B cell (primary cell): Measurements from ENCODE around the gene TUG1. TPM values are rescaled to one million over a fixed set of nuclear protein-coding genes. Genes with fewer than 3 reads are reported as not detected.

Source experiments
- ATAC-seq: fragments of 200-7000 bp; cut with Tn5 transposase; one replicate; pipeline ENCODE4 v1.10.0; 2021; ENCODE audit warnings: low read depth, mild to moderate bottlenecking, moderate number of reproducible peaks, moderate library complexity
- CTCF ChIA-PET: fragments of 350-600 bp; sonication (Branson Sonifier 250); formaldehyde crosslinking; loops from one replicate; lab custom pipeline; 2021; ENCODE audit warnings: antibody characterized with exemption, inconsistent platforms; lab: Charles Lee
- POLR2A ChIA-PET: fragments of 350-600 bp; sonication (Branson Sonifier 250); formaldehyde crosslinking; loops from one replicate; lab custom pipeline; 2021; ENCODE audit warnings: antibody characterized with exemption; lab: Charles Lee
- DNase-seq: peaks from one replicate; pipeline ENCODE4 v3.0.0; 2013
- H2AFZ ChIP-seq: 2 replicates; pipeline ENCODE4 v1.6.1; 2012; ENCODE audit warnings: mild to moderate bottlenecking, low read depth, low read length; ENCODE audit not compliant: insufficient read depth, poor library complexity, severe bottlenecking
- H3K27ac ChIP-seq, 2 donors: 1 replicate in 1 of 2; 2 replicates in 1 of 2; pipeline ENCODE4 v1.5.1; 2012 to 2013; ENCODE audit warnings: low read length in 2 of 2, mild to moderate bottlenecking in 2 of 2, moderate library complexity in 1 of 2
- H3K27me3 ChIP-seq, 4 experiments: fragments of 200-600 bp in 1 of 4; sonication (generic) in 1 of 4; replicated peaks in 1 of 4; 1 replicate in 2 of 4; 2 replicates in 2 of 4; pipeline versions ENCODE4 v1.6.1 to v1.7.0; 2013 to 2016; ENCODE audit warnings: low read length in 3 of 4, mild to moderate bottlenecking in 2 of 4, mixed read lengths in 1 of 4, moderate library complexity in 1 of 4; ENCODE audit not compliant: insufficient read depth in 4 of 4, control insufficient read depth in 3 of 4; ENCODE audit errors: control extremely low read depth in 1 of 4
- H3K36me3 ChIP-seq, 2 experiments: replicated peaks in 1 of 2; 1 replicate in 1 of 2; 2 replicates in 1 of 2; pipeline versions ENCODE4 v1.6.1 to v1.7.1; 2013; ENCODE audit warnings: low read length in 1 of 2; ENCODE audit not compliant: insufficient read depth in 2 of 2, control insufficient read depth in 1 of 2; ENCODE audit errors: control extremely low read depth in 1 of 2, extremely low read depth in 1 of 2
- H3K4me1 ChIP-seq, 2 donors: fragments of 200-600 bp in 1 of 2; sonication (generic) in 1 of 2; 1 replicate in 1 of 2; 2 replicates in 1 of 2; pipeline versions ENCODE4 v1.5.1 to v1.6.1; 2013 to 2017; ENCODE audit warnings: low read length in 2 of 2; ENCODE audit not compliant: control insufficient read depth in 2 of 2, insufficient read depth in 2 of 2
- H3K4me2 ChIP-seq: replicated peaks from 2 replicates; pipeline ENCODE3; 2012; ENCODE audit warnings: mild to moderate bottlenecking, low read depth, low read length; ENCODE audit not compliant: poor library complexity, severe bottlenecking
- H3K4me3 ChIP-seq, 5 experiments: fragments of 200-600 bp in 1 of 5; sonication (generic) in 1 of 5; 1 replicate in 3 of 5; 2 replicates in 2 of 5; pipeline versions ENCODE4 v1.5.1 to v1.7.0; 2011 to 2016; ENCODE audit warnings: low read length in 4 of 5, mild to moderate bottlenecking in 4 of 5, low read depth in 2 of 5, control low read depth in 1 of 5, moderate library complexity in 1 of 5; ENCODE audit not compliant: insufficient read depth in 1 of 5; ENCODE audit errors: control extremely low read depth in 1 of 5, extremely low read depth in 1 of 5
- H3K79me2 ChIP-seq: fragments of 200-600 bp; sonication (generic); one replicate; pipeline ENCODE4 v1.6.0; 2016; ENCODE audit warnings: low read length; ENCODE audit not compliant: control insufficient read depth, insufficient read depth
- H3K9ac ChIP-seq: fragments of 200-600 bp; sonication (generic); 2 replicates; pipeline ENCODE4 v1.6.1; 2017; ENCODE audit warnings: mild to moderate bottlenecking, low read length, moderate library complexity
- H3K9me3 ChIP-seq, 3 donors: one replicate each; pipeline versions ENCODE4 v1.6.1 to v1.7.1; 2013; ENCODE audit warnings: low read length in 2 of 3; ENCODE audit not compliant: control insufficient read depth in 2 of 3, insufficient read depth in 1 of 3; ENCODE audit errors: control extremely low read depth in 1 of 3
- H4K20me1 ChIP-seq: 2 replicates; pipeline ENCODE4 v1.6.0; 2012; ENCODE audit warnings: mild to moderate bottlenecking, low read length; ENCODE audit not compliant: insufficient read depth, control insufficient read depth, poor library complexity, severe bottlenecking
- H3K27ac Mint-ChIP-seq: one replicate; pipeline ENCODE4 v1.8.0; 2021; ENCODE audit warnings: mixed read lengths
- H3K27me3 Mint-ChIP-seq: one replicate; pipeline ENCODE4 v1.8.0; 2021; ENCODE audit warnings: mixed read lengths
- H3K4me1 Mint-ChIP-seq: one replicate; pipeline ENCODE4 v1.8.0; 2021; ENCODE audit warnings: mixed read lengths
- H3K4me3 Mint-ChIP-seq: one replicate; pipeline ENCODE4 v1.8.0; 2021; ENCODE audit warnings: mixed read lengths
- H3K9me3 Mint-ChIP-seq: one replicate; pipeline ENCODE4 v1.8.0; 2022; ENCODE audit warnings: mixed read lengths; ENCODE audit not compliant: insufficient read depth
- EZH2 ChIP-seq: IDR thresholded peaks from 2 replicates; pipeline ENCODE4 v1.6.1; 2012; ENCODE audit warnings: borderline replicate concordance, low read depth, mild to moderate bottlenecking, moderate library complexity, low read length; ENCODE audit not compliant: insufficient read depth, poor library complexity, severe bottlenecking
- WGBS: methylation state at CpG from one replicate; pipeline ENCODE4 v1.1.5; 2013; ENCODE audit warnings: missing lambda C conversion rate; ENCODE audit not compliant: insufficient coverage; 5-methylcytosine and 5-hydroxymethylcytosine counted together
- intact Hi-C: fragments of 100-400 bp; cut with micrococcal nuclease; formaldehyde crosslinking; loops from one replicate; pipeline ENCODE4 v1.10.0; 2022
- polyA plus RNA-seq: library from polyadenylated mRNA; depleted of rRNA; stranded (reverse); fragments of >200 nt; gene quantifications from 2 replicates; pipeline ENCODE4 v1.2.3, GENCODE V29; 2012
- total RNA-seq, 2 donors: library from RNA; stranded (reverse); fragments of 120-200 nt in 1 of 2; gene quantifications; 1 replicate in 1 of 2; 2 replicates in 1 of 2; pipeline versions ENCODE4 v1.2.3 to v1.2.4, GENCODE V29; 2013 to 2022
- TF ChIP-seq, protein P1 (sequence below): fragments of 200-600 bp; IDR thresholded peaks from one replicate; pipeline ENCODE4 v1.8.0; 2022; ENCODE audit warnings: antibody characterized with exemption, mild to moderate bottlenecking

The TUG1 gene
- total and polyA plus RNA-seq, 2 donors (not counting 1 experiment from before 2014, with no cell fraction given): 78.9 to 110 TPM

DNA sequence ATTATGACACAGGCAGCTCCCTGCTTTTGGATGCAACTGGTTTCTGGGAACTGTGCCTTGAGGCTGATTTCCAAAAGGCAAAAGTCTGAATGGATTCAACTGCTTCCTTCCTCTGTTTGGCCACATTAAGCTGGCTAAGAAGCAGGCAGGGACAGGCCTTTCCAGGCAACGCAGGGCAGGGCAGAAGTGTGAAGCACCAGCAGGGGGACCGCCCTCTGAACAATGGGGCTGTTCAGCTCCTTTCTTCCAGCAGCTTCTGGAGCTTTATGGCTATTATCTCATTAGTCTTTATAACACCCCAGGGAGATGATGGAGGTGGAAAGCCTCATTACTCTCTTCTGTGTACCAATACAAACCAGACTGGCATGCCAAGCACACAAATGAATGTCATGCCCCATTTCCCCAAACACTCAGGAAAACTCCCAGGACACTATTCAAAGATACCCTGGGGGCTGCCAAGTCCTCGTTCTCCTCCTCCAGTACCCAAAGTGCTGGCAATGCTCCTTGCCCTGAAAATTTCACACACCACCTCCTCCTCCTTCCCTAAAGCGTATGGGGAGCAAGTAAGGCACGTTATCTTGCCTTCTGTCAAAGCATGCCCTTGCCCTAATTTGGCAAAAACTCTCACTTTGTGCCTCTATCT is 21.8 kb upstream of the TUG1 start:
- DNase-seq (no peak), ATAC-seq (no peak)
- TF ChIP-seq, protein P1, sequence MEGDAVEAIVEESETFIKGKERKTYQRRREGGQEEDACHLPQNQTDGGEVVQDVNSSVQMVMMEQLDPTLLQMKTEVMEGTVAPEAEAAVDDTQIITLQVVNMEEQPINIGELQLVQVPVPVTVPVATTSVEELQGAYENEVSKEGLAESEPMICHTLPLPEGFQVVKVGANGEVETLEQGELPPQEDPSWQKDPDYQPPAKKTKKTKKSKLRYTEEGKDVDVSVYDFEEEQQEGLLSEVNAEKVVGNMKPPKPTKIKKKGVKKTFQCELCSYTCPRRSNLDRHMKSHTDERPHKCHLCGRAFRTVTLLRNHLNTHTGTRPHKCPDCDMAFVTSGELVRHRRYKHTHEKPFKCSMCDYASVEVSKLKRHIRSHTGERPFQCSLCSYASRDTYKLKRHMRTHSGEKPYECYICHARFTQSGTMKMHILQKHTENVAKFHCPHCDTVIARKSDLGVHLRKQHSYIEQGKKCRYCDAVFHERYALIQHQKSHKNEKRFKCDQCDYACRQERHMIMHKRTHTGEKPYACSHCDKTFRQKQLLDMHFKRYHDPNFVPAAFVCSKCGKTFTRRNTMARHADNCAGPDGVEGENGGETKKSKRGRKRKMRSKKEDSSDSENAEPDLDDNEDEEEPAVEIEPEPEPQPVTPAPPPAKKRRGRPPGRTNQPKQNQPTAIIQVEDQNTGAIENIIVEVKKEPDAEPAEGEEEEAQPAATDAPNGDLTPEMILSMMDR: no peak
- TF ChIP-seq EZH2: no peak

DNA sequence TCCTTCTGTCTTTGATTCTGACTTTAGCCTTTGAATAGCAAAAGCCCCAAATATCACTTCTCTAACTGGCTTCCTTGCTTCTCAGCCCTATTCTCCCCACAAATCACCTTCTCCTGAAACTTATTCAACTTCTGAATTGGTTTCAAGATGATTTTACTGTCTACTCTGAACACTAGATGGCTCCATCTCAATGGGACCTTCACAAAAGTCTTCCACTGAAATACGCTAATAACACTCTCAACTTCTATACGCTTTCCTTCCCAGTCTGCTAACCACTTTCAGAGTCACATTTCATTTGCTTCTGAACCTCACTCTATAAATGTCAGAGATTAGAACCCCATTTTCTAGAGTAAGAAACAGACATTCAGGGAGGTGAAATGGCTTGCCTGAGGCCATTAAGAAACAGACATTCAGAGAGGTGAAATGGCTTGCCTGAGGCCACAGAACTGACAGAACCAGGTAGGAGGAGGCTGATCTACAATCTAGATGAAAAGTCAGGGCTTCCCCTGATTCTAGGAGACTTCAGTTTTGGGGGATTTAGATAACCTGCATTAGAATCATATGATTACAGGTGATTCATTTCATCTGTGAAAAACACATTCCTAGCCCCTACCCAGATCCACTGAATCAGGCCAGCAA is 21.1 kb upstream of the TUG1 start:
- no peaks in the 10 kb centered on the region for H4K20me1 ChIP-seq
- no peak overlapping the region for H3K4me2 ChIP-seq
- ATAC-seq (no peak), DNase-seq (peak; percentile 39)
- H2AFZ ChIP-seq: no peak overlapping the region
- H3K9me3 Mint-ChIP-seq: no peaks in the 10 kb centered on the region
- intact Hi-C loops: loop anchor here (1.0 to 5.0 kb wide), 2 partner anchors 137 to 199 kb away; no protein-coding TSS in a partner anchor
- peaks cover 2 to 83% of the 10 kb centered on the region in 2 experiments for H3K36me3 ChIP-seq
- WGBS: no CpG with 5 or more reads among the region's 2 CpGs
- H3K27ac Mint-ChIP-seq: no peak overlapping the region
- TF ChIP-seq, protein P1: peak; percentile 24
- TF ChIP-seq EZH2: no peak
- no peaks in the 10 kb centered on the region for H3K4me1 Mint-ChIP-seq
- ChIA-PET POLR2A (no interaction called here), CTCF (interaction anchor here (0.9 to 1.2 kb wide), 3 partner anchors 20 to 325 kb away, joined by 3 to 11 read pairs (median 3); partner anchors contain the start of gene MORC2)
- H3K9ac ChIP-seq: no peak overlapping the region
- no peak overlapping the region for H3K27ac ChIP-seq
- no peak overlapping the region for H3K4me3 ChIP-seq
- no peaks in the 10 kb centered on the region for H3K79me2 ChIP-seq
- no peak overlapping the region for H3K4me3 Mint-ChIP-seq
- H3K27me3 Mint-ChIP-seq: no peaks in the 10 kb centered on the region
- H3K27me3 ChIP-seq: no peaks in the 10 kb centered on the region
- H3K9me3 ChIP-seq: no peaks in the 10 kb centered on the region
- no peaks in the 10 kb centered on the region for H3K4me1 ChIP-seq

More for the DNA sequence above, 21.8 kb upstream of the TUG1 start:
- Mint-ChIP-seq H3K27ac (no peak overlapping the region), H3K9me3 (no peaks in the 10 kb centered on the region), H3K4me3 (no peak overlapping the region), H3K4me1 (no peaks in the 10 kb centered on the region), H3K27me3 (no peaks in the 10 kb centered on the region)
- no peaks in the 10 kb centered on the region for H3K79me2 ChIP-seq
- ChIA-PET POLR2A (no interaction called here), CTCF (interaction anchor here (0.8 to 1.6 kb wide), 6 partner anchors 15 to 284 kb away, joined by 3 to 11 read pairs (median 3); partner anchors contain the start of gene MORC2)
- intact Hi-C loops: loop anchor here (5.0 kb wide), 1 partner anchor 200 kb away; no protein-coding TSS in a partner anchor
- H3K27ac ChIP-seq: no peak overlapping the region
- H2AFZ ChIP-seq: no peak overlapping the region
- no peaks in the 10 kb centered on the region for H3K27me3 ChIP-seq
- H4K20me1 ChIP-seq: no peaks in the 10 kb centered on the region
- no peak overlapping the region for H3K4me2 ChIP-seq
- 95% methylated on average over 5 of the region's 5 CpGs for WGBS
- H3K9me3 ChIP-seq: no peaks in the 10 kb centered on the region
- H3K9ac ChIP-seq: no peak overlapping the region
- H3K4me1 ChIP-seq: no peaks in the 10 kb centered on the region
- no peak overlapping the region for H3K4me3 ChIP-seq
- peaks cover 2 to 82% of the 10 kb centered on the region in 2 experiments for H3K36me3 ChIP-seq
